Stimulated activated CD8-positive, alpha-beta memory T cell treated with anti-CD3 and anti-CD28 coated beads, Interleukin-4, amount 100 ng/mL, for 48 hours (primary cell): ENCODE results near the gene OMD.
A peak's percentile ranks its signal among the peaks of the same experiment; 100 is the strongest.

Source experiments
- DNase-seq: peaks from one replicate; pipeline ENCODE4 v3.0.0-alpha.2; 2020

Gene OMD

DNA sequence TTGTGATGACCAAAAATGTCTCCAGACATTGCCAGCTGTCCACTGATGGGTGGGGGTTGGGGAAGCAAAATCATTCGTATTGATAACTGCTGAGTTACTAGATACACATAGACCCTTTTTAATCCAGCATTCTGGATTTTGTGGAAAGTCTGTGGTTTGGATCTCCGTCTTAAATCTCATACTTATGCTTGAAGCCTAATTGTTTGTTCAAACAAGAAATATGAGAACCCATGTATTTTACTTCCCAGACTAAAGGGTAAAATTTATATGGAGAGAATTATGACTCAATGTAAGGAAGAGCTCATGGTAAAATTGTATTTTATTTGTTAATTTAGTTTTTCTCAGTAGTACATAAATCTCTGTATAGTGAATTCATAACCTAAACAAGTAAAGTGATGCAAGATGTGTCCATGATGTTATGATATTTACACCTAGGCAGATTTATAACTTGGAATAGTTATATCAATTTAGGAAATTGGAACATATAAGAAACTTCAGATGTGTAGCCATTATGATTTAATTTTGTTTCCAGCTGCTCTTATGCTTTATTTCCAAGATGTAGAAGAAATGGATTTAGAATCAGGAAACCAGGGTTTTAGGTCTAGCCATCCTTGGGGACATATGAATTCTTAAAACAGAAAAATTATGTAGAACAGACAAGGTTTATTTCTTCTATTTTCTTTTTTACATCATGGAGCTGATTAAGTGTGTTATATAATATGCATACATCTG lies 15.4 kb downstream of the OMD start:
- no peak for DNase-seq

DNA sequence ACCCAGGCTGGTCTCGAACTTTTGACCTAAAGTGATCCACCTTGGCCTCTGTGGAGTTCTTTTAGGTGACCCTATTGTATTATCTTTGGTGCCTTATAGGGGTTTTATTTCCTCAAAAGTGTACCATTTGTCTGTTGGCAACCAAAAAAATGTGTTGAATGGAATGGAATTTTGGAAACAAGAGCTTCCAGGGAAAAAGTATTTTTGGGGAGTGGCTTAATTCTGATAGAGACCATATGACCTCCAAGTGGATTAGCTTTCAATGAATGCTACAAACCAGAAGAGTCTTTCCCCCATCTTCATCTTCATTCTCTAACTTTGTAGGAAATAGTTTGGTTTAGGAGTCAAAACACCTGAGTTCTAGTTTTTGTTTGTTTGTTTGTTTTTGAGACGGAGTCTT lies 16.5 kb downstream of the OMD start:
- no peak for DNase-seq

DNA sequence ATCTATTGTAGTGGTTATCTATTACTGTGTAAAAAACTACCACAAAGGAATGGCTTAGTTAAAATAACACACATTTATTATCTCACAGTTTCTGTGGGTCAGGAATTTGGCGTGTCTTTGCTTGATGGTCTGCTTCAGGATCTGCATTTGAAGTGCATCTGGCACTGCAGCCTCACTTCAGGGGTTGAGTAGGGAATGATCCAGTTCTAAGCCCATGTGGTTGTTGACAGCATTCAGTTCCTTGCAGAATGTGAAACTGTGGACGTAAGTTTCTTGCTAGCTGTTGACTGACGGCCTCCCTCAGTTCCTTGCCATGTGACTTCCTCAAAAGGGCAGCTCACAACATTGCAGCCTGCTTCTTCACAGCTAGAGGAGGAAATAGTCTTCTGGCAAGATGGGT lies 17.8 kb downstream of the OMD start:
- peak; percentile 26 for DNase-seq

DNA sequence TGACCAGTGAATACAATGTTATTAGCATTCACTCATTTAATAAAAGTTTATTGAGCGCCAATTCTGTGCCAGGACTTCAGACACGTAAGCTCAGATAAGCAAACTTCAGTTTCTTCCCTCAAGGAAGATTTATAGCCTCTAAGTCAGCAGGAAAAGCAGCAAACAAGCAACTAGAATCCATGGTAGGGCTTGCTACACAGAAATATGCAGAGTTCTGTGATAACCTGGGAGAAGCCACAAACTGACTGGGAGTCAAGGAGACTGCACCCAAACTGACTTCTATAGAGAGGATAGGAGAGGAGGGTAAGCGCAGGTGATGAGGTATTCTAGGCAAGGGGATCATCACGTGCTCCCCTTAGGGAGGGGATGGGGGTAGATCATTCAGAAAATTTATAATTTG lies 18.5 kb downstream of the OMD start:
- no peak for DNase-seq

DNA sequence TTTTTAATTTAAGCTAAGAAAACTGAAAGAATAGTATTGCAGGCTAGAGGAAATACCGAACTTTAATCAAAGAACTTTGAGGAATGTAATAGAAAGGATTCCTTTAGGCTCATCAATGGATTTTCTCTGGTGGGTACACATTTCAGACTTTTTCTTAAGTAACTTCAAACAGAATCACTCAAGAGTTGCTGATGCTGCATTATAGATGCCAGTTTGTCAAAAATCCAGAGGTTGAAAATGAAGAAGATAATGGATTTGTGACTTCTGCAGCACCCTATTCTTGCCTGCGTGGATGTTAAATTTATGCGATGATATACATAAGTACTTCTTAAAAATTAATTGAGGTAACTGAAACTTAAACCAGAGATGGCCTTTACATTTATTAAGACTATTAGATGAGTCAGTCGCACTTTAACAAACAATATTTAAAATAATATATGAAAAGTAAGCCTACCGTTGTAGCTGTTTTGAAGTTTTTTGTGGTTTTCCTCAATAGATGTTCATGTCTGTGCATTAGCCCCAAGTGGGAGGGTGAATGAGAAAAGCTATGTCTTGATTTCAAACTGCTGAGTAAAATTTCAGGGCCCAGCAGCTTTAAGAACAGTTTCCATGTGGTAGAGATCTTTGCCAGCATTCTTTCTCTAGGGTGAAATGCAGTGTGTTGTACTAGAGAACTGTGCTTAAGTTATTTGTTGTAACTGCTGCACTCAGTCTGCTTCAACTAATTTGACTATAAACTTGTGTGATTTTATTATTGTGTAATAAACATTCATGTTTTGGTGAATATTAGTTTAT lies 20.0 kb downstream of the OMD start, which contains the start of gene OGN:
OGN (minus strand) TSS at position 537 of the 795 bp plus-strand sequence. CDS start 1,171 bp downstream, outside the sequence.
- no peak for DNase-seq

DNA sequence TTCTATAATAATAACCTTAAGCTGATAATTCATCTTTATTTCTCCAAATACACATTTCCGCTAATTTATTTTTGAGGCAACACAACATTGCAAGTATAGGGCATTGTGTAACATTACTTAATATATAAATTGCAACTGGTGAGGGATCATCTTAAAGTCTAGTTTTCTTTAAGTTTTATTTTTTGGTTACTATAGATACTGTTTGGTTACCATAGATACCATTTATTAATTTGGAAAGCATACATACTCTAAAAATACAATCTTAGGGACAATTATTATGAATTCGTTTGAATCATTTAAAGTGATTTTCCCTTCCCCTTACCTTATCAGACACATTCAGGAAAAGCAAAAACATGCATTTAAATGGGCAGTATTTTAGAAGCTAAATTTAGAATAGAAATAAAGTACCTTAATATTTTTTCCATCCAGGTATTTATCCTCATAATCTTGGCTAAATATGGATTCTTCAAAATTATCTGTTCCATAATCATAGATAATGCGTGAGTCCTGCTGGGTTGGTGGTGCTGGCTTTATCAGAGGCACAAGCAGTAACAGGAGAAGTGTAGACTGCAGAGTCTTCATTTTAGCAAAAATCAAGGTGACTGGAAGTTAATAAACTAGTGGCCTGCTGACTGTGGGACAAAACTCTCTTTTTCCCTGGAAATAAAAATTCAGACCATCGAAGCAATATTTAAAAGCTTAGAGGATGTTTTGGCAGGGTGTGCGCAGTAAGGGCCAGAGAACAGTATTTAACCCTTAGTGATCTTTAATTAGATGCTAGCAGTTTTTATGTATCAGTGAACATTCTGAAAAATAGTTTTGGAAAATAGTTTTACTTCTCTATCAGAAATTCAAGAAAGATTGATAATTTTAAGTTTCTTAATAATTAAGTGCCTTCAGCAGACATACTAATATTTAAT lies 21.2 kb downstream of the OMD start:
- no peak for DNase-seq

DNA sequence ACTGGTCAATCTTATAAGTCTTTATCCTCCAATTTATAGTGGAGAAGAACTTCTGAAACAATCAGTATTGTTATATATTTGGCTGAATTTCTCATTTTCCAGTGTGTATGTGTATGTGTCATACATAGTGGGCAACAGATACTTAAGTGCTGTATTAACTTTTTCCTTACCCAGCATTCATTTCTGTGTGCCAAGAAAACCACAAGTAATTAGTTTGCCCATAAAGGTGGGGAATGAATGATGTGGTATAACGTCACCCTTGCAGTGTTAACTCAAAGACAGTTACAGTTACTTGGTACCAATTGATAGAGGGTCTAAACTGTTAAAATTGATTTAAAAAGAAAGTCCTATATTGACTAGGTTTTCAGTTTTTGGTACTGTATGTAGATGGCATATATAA lies 21.9 kb downstream of the OMD start:
- no peak for DNase-seq

DNA sequence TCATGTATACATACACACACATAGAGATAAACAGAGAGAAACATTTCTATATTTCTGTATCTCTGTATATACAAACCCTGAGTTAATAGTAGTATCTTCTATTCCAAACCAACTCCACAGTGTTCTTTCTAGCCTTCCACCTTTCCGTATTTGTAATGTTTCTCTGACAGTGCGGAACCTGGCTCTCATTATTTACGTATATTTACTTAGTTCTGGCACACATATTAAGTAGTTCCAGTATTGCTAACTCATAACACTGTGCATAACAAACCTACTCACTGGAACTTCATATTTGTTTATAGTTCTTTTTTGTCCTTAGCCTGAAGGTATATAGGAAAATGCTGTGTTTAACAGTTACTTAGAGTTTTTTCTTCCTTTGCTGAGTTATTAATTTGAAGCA lies 26.4 kb downstream of the OMD start:
- no peak for DNase-seq

DNA sequence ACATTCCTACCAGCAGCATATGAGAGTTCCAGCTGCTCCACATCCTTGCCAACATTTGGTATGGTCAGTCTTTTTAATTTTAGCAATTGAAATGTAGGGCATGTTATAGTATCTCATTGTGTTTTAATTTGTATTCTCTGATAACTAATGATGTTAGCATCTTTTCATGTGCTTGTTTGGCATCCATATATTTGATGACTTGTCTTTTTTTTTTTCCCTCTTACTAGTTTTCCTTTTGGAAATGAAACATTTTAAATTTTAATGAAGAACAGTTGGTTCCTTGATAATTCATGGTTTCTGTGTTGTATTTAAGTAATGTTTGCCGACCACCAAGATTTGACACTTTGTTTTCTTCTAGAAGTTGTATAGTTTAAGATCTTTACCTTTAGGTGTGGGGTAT lies 28.7 kb downstream of the OMD start:
- DNase-seq = no peak

DNA sequence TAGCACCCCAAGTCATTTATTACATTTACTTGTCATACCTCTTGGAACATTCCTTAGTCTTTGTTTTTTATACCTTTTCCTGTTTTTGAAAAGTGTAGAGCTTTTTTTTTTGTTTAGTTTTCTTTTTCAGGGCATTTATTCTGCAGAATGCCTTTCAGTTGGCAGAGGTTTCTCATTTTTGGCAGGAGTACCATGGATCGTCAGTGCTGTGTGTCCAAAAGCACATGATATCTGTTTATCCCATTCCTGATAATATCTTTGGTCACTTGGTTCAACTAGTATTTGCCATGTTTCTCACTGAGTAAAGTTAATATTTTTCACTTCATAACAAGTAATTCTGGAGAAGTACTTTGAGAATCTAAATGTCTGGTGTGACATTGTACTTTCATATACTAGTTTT lies 30.6 kb downstream of the OMD start:
- no peak for DNase-seq

DNA sequence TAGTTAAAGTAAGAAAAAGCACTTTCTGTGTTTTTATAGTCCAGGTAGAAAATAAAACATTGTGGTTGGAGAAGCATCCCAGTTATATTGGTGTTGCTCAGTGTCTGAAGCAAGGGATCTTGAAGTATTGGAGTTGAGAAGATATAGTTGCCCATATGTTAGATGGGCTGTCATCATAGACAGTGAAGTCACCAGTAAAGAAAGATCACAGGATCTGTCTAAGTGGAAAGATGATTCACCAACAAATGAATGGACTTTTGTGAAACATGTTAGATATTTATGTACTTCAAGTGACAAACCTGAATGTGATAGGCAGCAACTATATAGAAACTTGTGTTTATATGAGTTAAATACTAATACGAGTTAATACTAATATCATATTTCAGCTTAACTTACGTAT lies 31.6 kb downstream of the OMD start:
- no peak for DNase-seq

DNA sequence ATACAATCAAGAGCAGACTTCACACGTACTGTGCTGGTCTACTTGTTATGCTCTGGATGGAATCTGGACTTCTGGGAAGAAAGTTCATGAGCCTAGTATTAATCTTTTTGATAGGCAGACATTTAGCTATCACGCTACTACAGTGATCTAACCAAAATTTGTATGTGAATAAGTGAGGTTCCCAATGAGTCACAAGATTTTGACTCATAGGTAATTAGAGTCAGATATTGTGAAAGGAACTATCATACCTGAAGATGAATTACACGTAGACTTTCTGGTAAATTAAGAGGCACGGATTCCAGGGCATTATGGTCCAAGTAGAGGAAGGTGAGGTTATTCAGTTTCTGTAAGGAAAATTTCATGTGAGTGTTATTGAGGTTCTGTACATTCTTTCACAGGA lies 38.3 kb downstream of the OMD start:
- DNase-seq = no peak

DNA sequence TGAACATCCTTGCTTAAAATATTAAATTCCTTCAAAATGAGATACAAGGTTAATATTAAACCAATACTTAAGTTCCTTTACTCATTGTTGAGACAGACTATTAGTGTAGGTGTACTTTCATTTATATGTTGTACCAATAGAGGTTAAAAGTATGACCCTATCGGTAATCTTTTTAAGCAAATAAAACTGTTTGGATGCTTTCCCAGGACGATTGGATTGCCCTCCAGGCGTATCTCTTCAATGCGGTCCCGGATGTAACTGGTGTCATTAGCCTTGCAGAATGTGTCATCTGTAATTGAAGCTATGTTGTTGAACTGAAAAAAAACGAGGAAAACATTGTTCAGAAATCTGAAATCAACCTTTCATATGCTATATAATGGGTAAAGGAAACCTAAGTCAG lies 38.8 kb downstream of the OMD start:
- DNase-seq = no peak

DNA sequence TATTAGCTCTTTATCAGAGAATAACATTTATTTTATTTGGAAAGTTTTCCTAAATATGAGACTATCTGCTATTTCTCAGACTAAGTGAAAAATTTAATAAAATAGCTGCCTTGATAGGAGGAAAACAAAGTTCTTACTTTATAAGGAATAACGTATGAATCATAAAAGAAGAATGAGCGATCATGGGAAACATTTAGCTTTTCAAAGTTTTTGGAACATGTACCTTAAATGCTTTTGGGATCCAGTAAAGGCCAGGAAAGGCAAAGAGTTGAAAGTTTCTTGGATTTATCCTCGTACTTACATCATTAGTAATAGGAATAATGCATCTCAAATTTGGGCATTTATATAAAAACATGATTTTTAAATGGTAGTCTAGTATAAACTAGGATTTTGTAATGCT lies 39.3 kb downstream of the OMD start:
- DNase-seq = no peak

DNA sequence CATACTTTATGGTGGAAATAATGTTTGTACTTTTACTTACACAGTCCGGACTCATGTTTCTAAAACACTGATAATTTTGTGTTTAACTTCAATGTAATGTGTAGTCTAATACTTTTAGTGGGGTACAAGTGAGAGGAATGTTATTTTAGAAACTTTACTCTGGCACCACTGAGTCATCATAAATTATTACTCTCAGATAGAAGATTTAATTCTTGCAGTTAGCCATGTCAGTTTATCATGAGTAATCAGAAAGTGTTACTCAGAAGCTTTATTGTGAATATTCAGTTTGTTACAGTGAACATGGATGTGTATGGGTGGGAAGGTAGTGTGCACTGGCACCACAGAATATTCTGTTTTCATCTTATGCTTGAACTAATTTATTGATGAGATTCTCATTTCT lies 39.9 kb downstream of the OMD start:
- DNase-seq = no peak

DNA sequence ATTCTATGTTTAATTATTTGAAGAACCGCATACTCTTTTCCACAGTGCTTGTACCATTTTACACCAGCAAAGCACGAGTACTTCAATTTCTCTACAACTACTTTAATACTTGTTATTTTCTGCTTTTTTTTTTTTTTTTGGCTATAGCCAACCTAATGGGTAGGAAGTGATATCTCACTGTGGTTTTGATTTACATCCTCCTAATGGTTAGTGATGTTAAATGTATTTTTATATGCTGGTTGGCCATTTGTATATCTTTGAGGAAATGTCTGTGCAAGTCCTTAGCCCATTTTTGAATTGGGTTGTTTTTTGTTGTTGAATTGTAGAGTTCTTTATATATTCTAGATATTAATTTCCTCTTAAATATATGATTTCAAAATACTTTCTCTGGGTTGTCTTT lies 42.5 kb downstream of the OMD start:
- DNase-seq = no peak

DNA sequence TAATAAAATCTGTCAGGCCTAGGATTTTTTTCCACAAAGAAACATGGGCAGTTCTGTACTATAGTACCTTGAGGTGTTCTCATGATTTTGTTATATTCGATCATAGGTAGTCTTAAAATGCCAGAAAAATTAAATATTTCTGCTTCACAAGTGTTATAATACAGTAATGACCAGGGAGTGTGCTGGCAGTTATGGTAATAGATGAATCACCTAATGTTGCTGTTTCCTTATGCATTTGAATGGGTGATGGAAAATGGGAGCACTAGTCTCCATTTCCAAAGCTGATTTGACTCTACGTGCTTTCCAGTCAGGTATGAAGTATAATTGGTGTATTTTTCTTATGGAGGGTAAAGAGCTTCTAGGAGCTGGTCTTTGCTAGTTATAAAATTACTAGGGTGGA lies 43.7 kb downstream of the OMD start:
- no peak for DNase-seq

DNA sequence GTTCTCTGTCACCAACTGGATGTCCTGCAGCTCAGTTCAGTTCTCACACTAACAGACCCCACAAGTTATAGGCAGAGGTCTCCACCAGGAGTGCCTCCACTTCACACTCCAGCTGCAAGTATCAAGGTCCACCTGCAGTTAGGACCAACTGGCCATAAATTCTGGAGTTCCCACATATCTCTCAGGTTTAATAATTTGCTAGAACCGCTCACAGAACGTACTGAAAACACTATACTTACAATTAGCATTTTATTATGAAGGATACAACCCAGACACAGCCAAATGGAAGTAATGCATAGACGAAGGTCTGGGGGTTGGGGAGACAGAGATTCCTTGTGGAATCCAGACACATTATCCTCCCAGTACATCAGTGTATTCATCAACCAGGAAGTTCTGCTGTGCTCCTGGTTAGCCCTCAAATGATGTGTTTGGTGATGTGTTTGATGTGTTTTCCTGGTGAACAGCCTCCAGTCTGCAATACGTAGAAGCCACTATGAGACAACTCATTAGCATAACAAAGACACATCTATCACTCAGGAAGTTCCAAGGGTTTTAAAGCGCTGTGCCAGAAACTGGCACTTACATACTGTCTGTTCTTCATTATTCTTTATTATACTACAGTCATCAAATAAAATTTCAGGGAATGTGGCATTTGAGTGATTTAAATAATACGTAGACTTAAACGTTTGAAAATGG lies 45.3 kb downstream of the OMD start:
- DNase-seq = no peak

DNA sequence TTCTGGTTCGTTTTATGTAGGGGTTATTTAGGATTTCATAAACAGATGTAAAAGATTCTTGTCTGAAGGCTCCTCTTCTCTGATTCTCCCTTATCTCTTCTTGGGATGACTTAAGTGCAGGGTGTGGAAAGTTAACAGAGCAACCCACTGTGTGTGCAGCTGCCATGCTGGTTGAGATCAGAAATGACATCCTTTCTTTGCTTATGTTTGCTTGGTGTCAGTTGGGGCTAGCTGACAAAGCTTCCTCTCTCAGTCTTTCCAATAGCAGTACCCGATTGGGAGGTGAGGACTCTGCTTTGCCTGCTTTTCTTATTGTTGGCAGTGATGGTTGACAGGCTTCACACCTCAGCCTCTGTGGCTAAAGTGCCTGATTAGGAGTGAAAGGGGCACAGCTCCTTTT lies 46.4 kb downstream of the OMD start:
- no peak for DNase-seq

DNA sequence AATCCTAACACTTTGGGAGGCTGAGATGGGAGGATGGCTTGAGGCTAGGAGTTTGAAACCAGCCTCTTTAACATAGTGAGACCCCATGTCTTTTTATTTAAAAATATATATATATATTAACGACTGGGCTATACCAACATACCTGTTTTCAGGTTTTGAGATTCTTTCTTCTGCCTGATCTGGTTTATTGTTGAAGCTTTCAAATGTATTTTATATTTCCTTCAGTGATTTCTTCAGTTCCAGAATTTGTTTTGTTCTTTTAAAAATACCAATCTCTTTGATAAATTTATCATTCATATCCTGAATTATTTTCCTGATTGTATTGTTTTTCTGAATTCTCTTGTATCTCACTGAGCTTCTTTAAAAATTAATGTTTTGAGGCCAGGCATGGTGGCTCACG lies 51.1 kb downstream of the OMD start:
- no peak for DNase-seq

DNA sequence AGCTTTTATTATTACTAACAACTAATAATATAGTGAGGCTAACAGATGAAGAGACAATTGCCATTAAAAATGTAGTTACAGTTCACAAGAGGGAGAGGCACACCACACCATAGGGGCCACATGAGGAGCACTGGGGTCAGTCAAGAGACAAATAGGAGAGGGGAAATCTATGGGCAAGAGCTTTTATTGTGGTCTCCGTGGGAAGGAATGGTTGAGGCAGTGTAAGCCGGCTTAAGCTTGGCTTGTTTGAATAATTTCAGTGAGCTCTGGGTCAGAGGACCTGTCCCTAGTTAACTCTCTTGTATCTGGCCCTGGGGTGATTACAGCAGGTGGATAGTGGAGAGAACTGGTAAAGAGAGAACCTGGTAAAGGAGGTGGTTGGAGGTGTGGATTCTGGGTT lies 55.2 kb downstream of the OMD start:
- DNase-seq = no peak
